Astrocyte of the spinal cord (primary cell): Measurements from ENCODE around the gene INIP.
"Not testable (repeated sequence)": the region's sequence is repeated elsewhere in the genome, so short reads cannot be mapped to it uniquely, and the experiment has no call there.

Experiments
- DNase-seq: peaks from one replicate; pipeline ENCODE4 v3.0.0; 2011; ENCODE audit warnings: low read depth, low spot score
- H3K4me3 ChIP-seq: 2 replicates; pipeline ENCODE4 v1.5.1; 2011; ENCODE audit warnings: low read depth, mild to moderate bottlenecking, low read length, moderate library complexity
- CTCF ChIP-seq: IDR thresholded peaks from 2 replicates; pipeline ENCODE4 v1.5.1; 2012; ENCODE audit warnings: low read depth, mild to moderate bottlenecking, low read length, inconsistent platforms
- in situ Hi-C: cut with HindIII; loops from 2 replicates; pipeline ENCODE4 v1.10.0; 2017; ENCODE audit warnings: low sequenced_read_pairs

INIP gene

GRCh38 chr9:112744177-112744576 is 26.3 kb upstream of the INIP start:
- no peak for TF ChIP-seq CTCF
- DNase-seq = no peak
- in situ Hi-C loops = no loop called here
- no peak overlapping the region for H3K4me3 ChIP-seq

- in situ Hi-C loops = no loop called here
Observed at GRCh38 chr9:112743216-112743836, 25.4 kb upstream of the INIP start.

GRCh38 chr9:112734892-112735291 is 17.0 kb upstream of the INIP start:
- in situ Hi-C loops = no loop called here
- TF ChIP-seq CTCF = no peak
- DNase-seq = no peak
- H3K4me3 ChIP-seq = no peak overlapping the region

More at GRCh38 chr9:112743216-112743836, 25.4 kb upstream of the INIP start:
- H3K4me3 ChIP-seq = no peak overlapping the region
- DNase-seq = no peak
- TF ChIP-seq CTCF = no peak

GRCh38 chr9:112731971-112732370 is 14.1 kb upstream of the INIP start:
- TF ChIP-seq CTCF = no peak
- no peak overlapping the region for H3K4me3 ChIP-seq
- in situ Hi-C loops = no loop called here
- no peak for DNase-seq

GRCh38 chr9:112728401-112728800 is 10.5 kb upstream of the INIP start:
- DNase-seq = no peak
- in situ Hi-C loops = no loop called here
- no peak for TF ChIP-seq CTCF
- H3K4me3 ChIP-seq = no peak overlapping the region

- in situ Hi-C loops = no loop called here
- TF ChIP-seq CTCF = no peak
- DNase-seq = no peak
- no peak overlapping the region for H3K4me3 ChIP-seq
Observed at GRCh38 chr9:112726428-112726827, 8.5 kb upstream of the INIP start.

- TF ChIP-seq CTCF = no peak
- in situ Hi-C loops = no loop called here
- H3K4me3 ChIP-seq = no peak overlapping the region
- no peak for DNase-seq
Observed at GRCh38 chr9:112725961-112726360, 8.0 kb upstream of the INIP start.

GRCh38 chr9:112722749-112723148 is 4.8 kb upstream of the INIP start:
- H3K4me3 ChIP-seq, in situ Hi-C loops, DNase-seq: not testable (repeated sequence)
